Progenitor cell of endocrine pancreas (in vitro differentiated cells): ENCODE data around the gene C5AR1. TPM values are rescaled to one million over a fixed set of nuclear protein-coding genes. Genes with fewer than 3 reads are reported as not detected.

Experiments
- DNase-seq: peaks from one replicate; pipeline ENCODE4 v3.0.0; 2021; ENCODE audit warnings: low spot score; ENCODE audit not compliant: unreplicated experiment
- H3K27ac Mint-ChIP-seq: 2 replicates; pipeline ENCODE4 v1.8.0; 2021; ENCODE audit warnings: mild to moderate bottlenecking, moderate library complexity, mixed read lengths
- H3K27me3 Mint-ChIP-seq: 2 replicates; pipeline ENCODE4 v1.8.0; 2021; ENCODE audit warnings: mixed read lengths
- H3K36me3 Mint-ChIP-seq: 2 replicates; pipeline ENCODE4 v1.8.0; 2022; ENCODE audit warnings: mixed read lengths; ENCODE audit not compliant: insufficient read depth
- H3K4me1 Mint-ChIP-seq: 2 replicates; pipeline ENCODE4 v1.8.0; 2021; ENCODE audit warnings: low read depth, mixed read lengths
- H3K4me3 Mint-ChIP-seq: 2 replicates; pipeline ENCODE4 v1.8.0; 2021; ENCODE audit warnings: low read depth, mild to moderate bottlenecking, moderate library complexity, mixed read lengths
- H3K9me3 Mint-ChIP-seq: 2 replicates; pipeline ENCODE4 v1.8.0; 2021; ENCODE audit warnings: low read depth, mixed read lengths
- CTCF ChIP-seq: fragments of 200-600 bp; sonication (generic); IDR thresholded peaks from one replicate; pipeline ENCODE4 v1.5.0; 2021; ENCODE audit warnings: antibody characterized with exemption, mild to moderate bottlenecking; ENCODE audit not compliant: unreplicated experiment
- total RNA-seq: library from RNA; stranded (reverse); gene quantifications from 2 replicates; pipeline ENCODE4 v1.2.1, GENCODE V29; 2021

C5AR1 gene
- total RNA-seq, 1 donor from 2014 or later: 2.4 TPM

- no peak overlapping the region for H3K27ac Mint-ChIP-seq
- H3K36me3 Mint-ChIP-seq: no peaks in the 10 kb centered on the region
- peaks cover 2% of the 10 kb centered on the region for H3K4me1 Mint-ChIP-seq
- peaks cover 20% of the 10 kb centered on the region for H3K27me3 Mint-ChIP-seq
- H3K4me3 Mint-ChIP-seq: no peak overlapping the region
- DNase-seq: no peak
- H3K9me3 Mint-ChIP-seq: no peaks in the 10 kb centered on the region
- no peak for TF ChIP-seq CTCF
Observed at GRCh38 chr19:47309038-47309437, 623 bp upstream of the C5AR1 start.

- H3K9me3 Mint-ChIP-seq: no peaks in the 10 kb centered on the region
- no peak overlapping the region for H3K4me3 Mint-ChIP-seq
- no peak for DNase-seq
- no peak for TF ChIP-seq CTCF
- peaks cover 21% of the 10 kb centered on the region for H3K27me3 Mint-ChIP-seq
- H3K4me1 Mint-ChIP-seq: peaks cover 2% of the 10 kb centered on the region
- H3K36me3 Mint-ChIP-seq: no peaks in the 10 kb centered on the region
- no peak overlapping the region for H3K27ac Mint-ChIP-seq
Observed at GRCh38 chr19:47310323-47310722, 662 bp downstream of the C5AR1 start.

- Mint-ChIP-seq H3K4me1 (no peaks in the 10 kb centered on the region), H3K9me3 (no peaks in the 10 kb centered on the region), H3K36me3 (no peaks in the 10 kb centered on the region), H3K27me3 (peaks cover 22% of the 10 kb centered on the region), H3K27ac (no peak overlapping the region), H3K4me3 (no peak overlapping the region)
- no peak for DNase-seq
- no peak for TF ChIP-seq CTCF
Observed at GRCh38 chr19:47310819-47311218, 1.2 kb downstream of the C5AR1 start.

- TF ChIP-seq CTCF: no peak
- no peaks in the 10 kb centered on the region for H3K4me1 Mint-ChIP-seq
- no peaks in the 10 kb centered on the region for H3K9me3 Mint-ChIP-seq
- no peak overlapping the region for H3K27ac Mint-ChIP-seq
- H3K4me3 Mint-ChIP-seq: no peak overlapping the region
- H3K27me3 Mint-ChIP-seq: peaks cover 21% of the 10 kb centered on the region
- no peaks in the 10 kb centered on the region for H3K36me3 Mint-ChIP-seq
- DNase-seq: no peak
Observed at GRCh38 chr19:47312366-47313006, 2.8 kb downstream of the C5AR1 start.

- H3K9me3 Mint-ChIP-seq: no peaks in the 10 kb centered on the region
- H3K27ac Mint-ChIP-seq: no peak overlapping the region
- peaks cover 21% of the 10 kb centered on the region for H3K27me3 Mint-ChIP-seq
- no peak for TF ChIP-seq CTCF
- H3K4me3 Mint-ChIP-seq: no peak overlapping the region
- DNase-seq: no peak
- H3K4me1 Mint-ChIP-seq: no peaks in the 10 kb centered on the region
- no peaks in the 10 kb centered on the region for H3K36me3 Mint-ChIP-seq
Observed at GRCh38 chr19:47313754-47314295, 4.2 kb downstream of the C5AR1 start.
